NT2/D1 (cell line): ENCODE measurements around the gene GRID2IP.

Experiments
- DNase-seq: peaks from one replicate; pipeline ENCODE4 v3.0.0-alpha.2; 2011; ENCODE audit warnings: low read depth, low spot score
- H3K27me3 ChIP-seq: 2 replicates; pipeline ENCODE4 v1.6.0; 2011; ENCODE audit warnings: mild to moderate bottlenecking; ENCODE audit not compliant: insufficient read length, insufficient read depth
- H3K36me3 ChIP-seq: 2 replicates; pipeline ENCODE4 v1.6.1; 2011; ENCODE audit warnings: mild to moderate bottlenecking, low read length, mixed read lengths; ENCODE audit not compliant: insufficient read depth, insufficient read length
- H3K4me1 ChIP-seq: 2 replicates; pipeline ENCODE4 v1.5.1; 2011; ENCODE audit not compliant: insufficient read depth, insufficient read length
- H3K4me3 ChIP-seq: 2 replicates; pipeline ENCODE4 v1.5.1; 2011; ENCODE audit warnings: low read depth; ENCODE audit not compliant: insufficient read length
- H3K9ac ChIP-seq: 2 replicates; pipeline ENCODE4 v1.6.0; 2011; ENCODE audit warnings: low read depth; ENCODE audit not compliant: insufficient read length
- H3K9me3 ChIP-seq: 2 replicates; pipeline ENCODE4 v1.5.1; 2011; ENCODE audit warnings: mild to moderate bottlenecking, low read length; ENCODE audit not compliant: insufficient read depth
- SUZ12 ChIP-seq: IDR thresholded peaks from 2 replicates; pipeline ENCODE4 v1.6.1; 2011; ENCODE audit not compliant: insufficient read length, insufficient read depth; ENCODE audit errors: extremely low read depth
- YY1 ChIP-seq: IDR thresholded peaks from 2 replicates; pipeline ENCODE4 v1.6.1; 2011; ENCODE audit not compliant: insufficient read length, insufficient read depth
- ZNF274 ChIP-seq: IDR thresholded peaks from 2 replicates; pipeline ENCODE4 v1.6.1; 2011; ENCODE audit warnings: mild to moderate bottlenecking, low read depth, low read length

Gene GRID2IP

DNA sequence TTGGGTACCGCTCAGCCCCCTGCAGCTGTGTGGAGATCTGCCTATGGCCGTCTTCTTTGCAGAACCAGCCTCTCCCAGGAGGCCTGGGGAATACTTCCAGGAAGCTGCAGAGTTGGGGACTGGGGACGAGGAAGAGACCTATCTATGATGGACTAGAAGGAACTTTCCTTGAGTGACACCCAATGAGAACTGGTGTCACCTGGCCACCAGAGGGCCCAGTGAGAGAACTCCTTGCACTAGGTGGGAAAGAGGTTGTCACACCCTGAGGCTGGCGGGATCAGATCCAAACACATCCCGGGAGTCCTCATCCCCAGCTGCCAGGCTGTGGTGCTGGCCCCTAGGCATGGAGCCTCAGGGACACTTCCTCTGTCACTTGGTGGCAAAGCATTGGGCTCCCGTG lies 4.9 kb upstream of the GRID2IP start:
- Histone ChIP-seq H3K4me1 (peaks cover 4% of the 10 kb centered on the region), H3K27me3 (no peaks in the 10 kb centered on the region), H3K9me3 (no peaks in the 10 kb centered on the region), H3K4me3 (no peak overlapping the region), H3K9ac (no peak overlapping the region), H3K36me3 (no peaks in the 10 kb centered on the region)
- no peak for DNase-seq
- no peak for TF ChIP-seq SUZ12
- TF ChIP-seq ZNF274 = no peak
- TF ChIP-seq YY1 = no peak

DNA sequence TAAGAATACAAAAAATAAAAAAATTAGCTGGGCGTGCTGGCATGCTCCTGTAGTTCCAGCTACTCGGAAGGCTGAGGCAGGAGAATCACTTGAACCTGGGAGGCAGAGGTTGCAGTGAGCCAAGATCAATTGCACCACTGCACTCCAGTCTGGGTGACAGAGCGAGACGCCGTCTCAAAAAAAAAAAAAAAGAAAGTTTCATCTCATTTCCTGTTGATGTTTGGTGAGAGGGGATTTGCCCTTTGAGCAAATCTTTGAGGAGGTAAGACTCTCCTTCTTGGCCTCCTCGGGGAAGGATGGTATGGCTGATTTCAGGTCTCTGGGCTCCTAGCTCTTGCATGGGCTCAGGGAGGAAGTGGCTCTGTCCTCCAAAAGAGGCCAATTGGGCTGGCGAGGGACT lies 3.6 kb upstream of the GRID2IP start:
- Histone ChIP-seq H3K36me3 (no peaks in the 10 kb centered on the region), H3K9ac (no peak overlapping the region), H3K27me3 (no peaks in the 10 kb centered on the region), H3K9me3 (no peaks in the 10 kb centered on the region), H3K4me1 (peaks cover 2% of the 10 kb centered on the region), H3K4me3 (no peak overlapping the region)
- TF ChIP-seq SUZ12 = no peak
- no peak for TF ChIP-seq YY1
- no peak for TF ChIP-seq ZNF274
- no peak for DNase-seq

DNA sequence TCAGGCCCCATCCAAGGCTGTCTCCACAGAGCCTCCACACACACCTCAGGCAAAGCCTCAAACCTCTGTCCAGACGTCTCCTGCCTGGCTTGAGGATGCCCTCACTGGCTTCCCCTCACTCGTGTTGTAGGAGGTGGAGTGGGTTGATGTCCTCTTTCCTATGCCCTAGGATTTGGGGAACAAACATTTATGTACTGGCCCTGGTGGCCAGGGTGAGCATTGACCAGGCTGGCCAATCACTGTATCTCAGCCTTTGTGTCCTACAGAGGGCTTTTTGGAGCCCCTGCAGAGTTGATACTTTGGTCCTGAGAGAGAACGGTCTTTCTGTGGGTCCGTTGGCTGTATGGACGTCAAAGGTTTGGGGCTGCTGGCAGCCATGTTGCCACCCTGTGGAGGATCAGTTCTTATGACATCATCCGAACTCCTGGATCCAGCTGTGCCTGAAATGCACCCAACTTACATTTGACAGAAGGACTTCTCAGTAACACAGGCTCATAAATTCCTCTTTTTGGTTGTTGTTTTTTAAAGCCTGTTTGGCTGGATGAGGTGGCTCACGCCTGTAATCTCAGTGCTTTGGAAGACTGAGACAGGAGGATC lies 2.3 kb upstream of the GRID2IP start:
- no peak for TF ChIP-seq SUZ12
- no peak for TF ChIP-seq ZNF274
- TF ChIP-seq YY1 = no peak
- H3K36me3 ChIP-seq = no peaks in the 10 kb centered on the region
- no peaks in the 10 kb centered on the region for H3K27me3 ChIP-seq
- DNase-seq = no peak
- H3K4me1 ChIP-seq = no peaks in the 10 kb centered on the region
- H3K9me3 ChIP-seq = no peaks in the 10 kb centered on the region
- H3K4me3 ChIP-seq = no peak overlapping the region
- no peak overlapping the region for H3K9ac ChIP-seq

DNA sequence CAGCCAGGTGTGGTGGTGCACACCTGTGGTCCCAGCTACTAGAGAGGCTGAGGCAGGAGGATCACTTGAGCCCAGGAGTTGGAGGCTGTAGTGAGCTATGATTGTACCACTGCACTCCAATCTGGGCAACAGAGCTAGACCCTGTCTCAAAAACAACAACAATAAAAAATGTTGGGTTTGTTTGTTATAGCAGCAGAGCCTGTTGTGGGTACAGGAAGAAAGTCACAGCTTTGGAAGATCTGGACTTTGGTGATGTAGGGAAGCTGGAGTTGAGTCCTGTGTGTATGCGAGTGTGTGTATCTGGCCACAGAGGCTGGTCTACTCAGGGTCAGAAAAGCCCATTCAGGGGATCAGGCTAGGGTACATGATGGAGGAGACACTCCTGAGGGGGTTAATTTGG lies 3.9 kb downstream of the GRID2IP start:
- no peak for TF ChIP-seq ZNF274
- no peak for TF ChIP-seq SUZ12
- TF ChIP-seq YY1 = no peak
- H3K9me3 ChIP-seq = no peaks in the 10 kb centered on the region
- no peaks in the 10 kb centered on the region for H3K36me3 ChIP-seq
- no peak overlapping the region for H3K4me3 ChIP-seq
- H3K4me1 ChIP-seq = peaks cover 2% of the 10 kb centered on the region
- no peak overlapping the region for H3K9ac ChIP-seq
- H3K27me3 ChIP-seq = no peaks in the 10 kb centered on the region
- no peak for DNase-seq

DNA sequence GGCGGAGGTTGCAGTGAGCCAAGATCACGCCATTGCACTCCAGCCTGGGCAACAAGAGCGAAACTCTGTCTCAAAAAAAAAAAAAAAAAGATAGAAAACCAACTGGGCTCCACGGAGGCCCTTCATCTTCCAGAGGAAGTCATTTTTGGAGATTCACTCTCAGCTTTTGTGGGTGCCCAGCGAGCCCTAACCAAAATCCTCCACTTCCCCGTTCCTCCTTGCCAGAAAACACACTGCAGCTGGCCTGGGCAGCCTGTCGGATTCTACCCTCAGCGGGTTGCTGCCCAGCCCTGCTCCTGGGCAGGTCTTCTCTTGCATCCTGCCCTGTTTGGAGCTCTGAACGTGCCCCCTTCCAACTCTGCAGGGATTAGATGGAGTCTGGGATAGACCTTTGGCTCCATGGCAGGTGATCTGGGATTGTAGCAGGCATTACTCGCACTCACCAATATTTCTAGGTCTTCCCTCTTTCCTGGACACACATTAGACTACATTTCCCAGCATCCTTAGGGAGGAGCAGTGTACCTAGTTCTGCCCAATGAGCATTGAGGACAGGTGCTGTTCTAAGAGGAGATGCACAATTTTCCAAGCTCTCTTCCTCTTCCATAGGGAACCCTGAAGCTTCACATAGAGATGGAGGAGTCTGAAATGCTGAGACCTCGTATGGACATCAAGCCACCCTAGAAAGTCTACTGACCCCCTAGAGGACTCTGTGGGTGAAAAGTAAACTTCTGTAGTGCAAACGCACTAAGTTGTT lies 4.6 kb downstream of the GRID2IP start:
- Histone ChIP-seq H3K9ac (no peak overlapping the region), H3K36me3 (no peaks in the 10 kb centered on the region), H3K4me3 (no peak overlapping the region), H3K9me3 (no peaks in the 10 kb centered on the region), H3K27me3 (no peaks in the 10 kb centered on the region), H3K4me1 (peaks cover 2% of the 10 kb centered on the region)
- DNase-seq = no peak
- no peak for TF ChIP-seq ZNF274
- no peak for TF ChIP-seq SUZ12
- TF ChIP-seq YY1 = no peak

DNA sequence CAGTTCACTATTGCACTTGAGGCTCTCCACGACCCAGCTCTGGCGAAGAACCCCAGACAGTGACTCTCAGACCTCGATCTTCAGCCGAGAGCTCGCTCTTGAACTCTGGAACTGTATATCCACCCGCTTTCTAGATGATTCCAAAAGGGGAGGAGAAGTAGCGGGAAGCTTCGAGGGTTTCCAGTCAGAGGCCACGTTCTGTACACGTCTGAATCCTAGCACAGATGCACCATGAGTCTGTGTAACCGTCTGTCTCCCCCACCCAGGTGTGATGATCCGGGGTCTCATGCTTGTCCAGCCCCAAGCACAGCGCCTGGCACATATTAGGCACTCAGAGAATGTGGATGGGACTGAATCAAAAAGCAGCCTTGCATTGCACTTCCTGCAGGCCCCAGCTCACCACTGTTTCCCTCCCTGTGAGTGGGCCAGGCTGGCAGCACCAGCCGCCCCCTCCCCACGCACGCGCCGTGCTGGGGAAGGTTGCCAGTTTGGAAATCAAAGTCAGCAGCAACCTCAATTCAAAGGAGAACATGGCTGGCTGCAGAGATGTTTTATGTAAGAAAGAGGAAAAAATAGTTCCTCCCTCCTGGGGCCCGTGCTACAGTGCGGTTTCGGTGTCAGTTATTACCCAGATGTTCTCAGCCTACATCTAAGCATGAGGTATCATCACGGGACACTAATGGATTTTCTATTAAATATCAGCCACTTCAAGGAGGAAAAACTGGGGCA lies 5.7 kb downstream of the GRID2IP start:
- Histone ChIP-seq H3K9ac (no peak overlapping the region), H3K36me3 (no peaks in the 10 kb centered on the region), H3K4me1 (peaks cover 2% of the 10 kb centered on the region), H3K27me3 (no peaks in the 10 kb centered on the region), H3K9me3 (no peaks in the 10 kb centered on the region), H3K4me3 (no peak overlapping the region)
- TF ChIP-seq ZNF274 (no peak), SUZ12 (no peak), YY1 (no peak)
- no peak for DNase-seq

DNA sequence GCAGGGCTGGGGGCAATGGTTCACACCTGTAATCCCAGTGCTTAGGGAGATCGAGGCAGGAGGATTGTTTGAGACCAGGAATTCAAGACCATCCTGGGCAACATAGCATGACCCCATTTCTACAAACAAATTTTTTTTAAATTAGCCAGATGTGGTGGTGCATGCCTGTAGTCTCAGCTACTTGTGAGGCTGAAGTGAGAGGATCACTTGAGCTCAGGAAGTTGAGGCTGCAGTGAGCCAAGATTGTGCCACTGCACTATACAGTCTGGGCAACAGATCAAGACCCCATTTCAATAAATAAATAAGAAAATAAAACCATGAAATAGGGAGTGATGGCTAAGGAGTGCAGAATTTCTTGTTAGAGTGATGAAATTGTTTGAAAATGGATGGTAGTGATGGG lies 8.9 kb downstream of the GRID2IP start:
- Histone ChIP-seq H3K4me1 (peaks cover 2% of the 10 kb centered on the region), H3K4me3 (no peak overlapping the region), H3K36me3 (no peaks in the 10 kb centered on the region), H3K9ac (no peak overlapping the region), H3K9me3 (no peaks in the 10 kb centered on the region), H3K27me3 (no peaks in the 10 kb centered on the region)
- TF ChIP-seq SUZ12 (no peak), YY1 (no peak), ZNF274 (no peak)
- no peak for DNase-seq
